Keratinocyte (primary cell): ENCODE measurements around the gene E2F8. TPM values are rescaled to one million over a fixed set of nuclear protein-coding genes. Genes with fewer than 3 reads are reported as not detected.

Source experiments
- DNase-seq: peaks from one replicate; pipeline ENCODE4 v3.0.0-alpha.2; 2011; ENCODE audit warnings: low read depth, missing footprints, low spot score
- FAIRE-seq: peaks from 2 replicates; lab custom pipeline; 2011; peaks lifted over from hg19 to GRCh38; lab: Jason Lieb, UNC
- H2AFZ ChIP-seq: 2 replicates; pipeline ENCODE4 v1.6.0; 2012; ENCODE audit warnings: low read length, control low read depth, inconsistent platforms; ENCODE audit not compliant: control insufficient read depth
- H3K27ac ChIP-seq: 2 replicates; pipeline ENCODE4 v1.5.1; 2011; ENCODE audit warnings: low read length; ENCODE audit not compliant: control insufficient read depth, insufficient read depth
- H3K27me3 ChIP-seq: 3 replicates; pipeline ENCODE4 v1.6.0; 2011; ENCODE audit warnings: low read length; ENCODE audit not compliant: control insufficient read depth, insufficient read depth; ENCODE audit errors: extremely low read depth
- H3K36me3 ChIP-seq, 2 experiments: 2 replicates in 1 of 2; 3 replicates in 1 of 2; pipeline ENCODE4 v1.5.1; 2011; ENCODE audit warnings: low read length in 2 of 2, mild to moderate bottlenecking in 1 of 2; ENCODE audit not compliant: control insufficient read depth in 2 of 2, insufficient read depth in 2 of 2; ENCODE audit errors: extremely low read depth in 1 of 2
- H3K4me1 ChIP-seq: 3 replicates; pipeline ENCODE4 v1.5.1; 2011; ENCODE audit warnings: low read length; ENCODE audit not compliant: control insufficient read depth, insufficient read depth; ENCODE audit errors: extremely low read depth
- H3K4me2 ChIP-seq: 3 replicates; pipeline ENCODE4 v1.6.0; 2011; ENCODE audit warnings: low read depth, low read length; ENCODE audit not compliant: control insufficient read depth, insufficient read depth; ENCODE audit errors: extremely low read depth
- H3K4me3 ChIP-seq, 3 experiments: fragments of 200-600 bp in 1 of 3; sonication (generic) in 1 of 3; 2 replicates in 2 of 3; 3 replicates in 1 of 3; pipeline ENCODE4 v1.5.1; 2011 to 2016; ENCODE audit warnings: low read length in 3 of 3, mild to moderate bottlenecking in 3 of 3, control low read depth in 2 of 3, inconsistent platforms in 1 of 3, low read depth in 1 of 3, mixed read lengths in 1 of 3, mixed run types in 1 of 3, moderate library complexity in 1 of 3; ENCODE audit not compliant: control insufficient read depth in 2 of 3, insufficient read depth in 2 of 3; ENCODE audit errors: extremely low read depth in 1 of 3
- H3K79me2 ChIP-seq: 2 replicates; pipeline ENCODE4 v1.6.0; 2012; ENCODE audit warnings: low read length; ENCODE audit not compliant: control insufficient read depth, insufficient read depth
- H3K9ac ChIP-seq: 3 replicates; pipeline ENCODE4 v1.6.0; 2011; ENCODE audit warnings: low read length; ENCODE audit not compliant: control insufficient read depth, insufficient read depth; ENCODE audit errors: extremely low read depth
- H3K9me1 ChIP-seq: 3 replicates; pipeline ENCODE4 v1.6.0; 2011; ENCODE audit warnings: low read length; ENCODE audit not compliant: control insufficient read depth, insufficient read depth; ENCODE audit errors: extremely low read depth
- H3K9me3 ChIP-seq: 2 replicates; pipeline ENCODE4 v1.5.1; 2012; ENCODE audit warnings: low read depth, low read length; ENCODE audit not compliant: control insufficient read depth
- H4K20me1 ChIP-seq: 3 replicates; pipeline ENCODE4 v1.6.0; 2011; ENCODE audit warnings: low read length; ENCODE audit not compliant: control insufficient read depth, insufficient read depth; ENCODE audit errors: extremely low read depth
- CTCF ChIP-seq, 3 experiments: IDR thresholded peaks in 1 of 3; conservative IDR thresholded peaks in 1 of 3; optimal IDR thresholded peaks in 1 of 3; 2 replicates in 2 of 3; 3 replicates in 1 of 3; pipeline versions ENCODE3 to v1.5.1; 2011; ENCODE audit warnings: low read length in 3 of 3, mild to moderate bottlenecking in 3 of 3, moderate library complexity in 2 of 3, control low read depth in 1 of 3, inconsistent platforms in 1 of 3; ENCODE audit not compliant: insufficient read depth in 2 of 3; ENCODE audit errors: extremely low read depth in 1 of 3
- EZH2 ChIP-seq: IDR thresholded peaks from one replicate; pipeline ENCODE4 v1.6.1; 2012; ENCODE audit warnings: inconsistent platforms, mild to moderate bottlenecking, low read length, moderate library complexity
- dilution Hi-C: fragments of 300-500 bp; cut with MboI; formaldehyde crosslinking; loops from one replicate; pipeline ENCODE4 v1.7.0; 2020; ENCODE audit warnings: low sequenced_read_pairs; ENCODE audit not compliant: extremely low pct_ligation_motif_present
- polyA plus RNA-seq, 5 experiments: library from polyadenylated mRNA; depleted of rRNA in 3 of 5; stranded (reverse) in 3 of 5; stranded (forward) in 1 of 5; unstranded in 1 of 5; fragments of >200 nt; gene quantifications; 1 replicate in 1 of 5; 2 replicates in 3 of 5; 3 replicates in 1 of 5; pipeline versions ENCODE4 v1.2.1 to v1.2.3, GENCODE V29; 2011 to 2012; ENCODE audit warnings: missing spikeins in 2 of 5, low read depth in 1 of 5, low replicate concordance in 1 of 5

Gene E2F8
- polyA plus RNA-seq, 1 donor (not counting 4 experiments of a cell fraction or from before 2014, with no cell fraction given) = 2.0 TPM

DNA sequence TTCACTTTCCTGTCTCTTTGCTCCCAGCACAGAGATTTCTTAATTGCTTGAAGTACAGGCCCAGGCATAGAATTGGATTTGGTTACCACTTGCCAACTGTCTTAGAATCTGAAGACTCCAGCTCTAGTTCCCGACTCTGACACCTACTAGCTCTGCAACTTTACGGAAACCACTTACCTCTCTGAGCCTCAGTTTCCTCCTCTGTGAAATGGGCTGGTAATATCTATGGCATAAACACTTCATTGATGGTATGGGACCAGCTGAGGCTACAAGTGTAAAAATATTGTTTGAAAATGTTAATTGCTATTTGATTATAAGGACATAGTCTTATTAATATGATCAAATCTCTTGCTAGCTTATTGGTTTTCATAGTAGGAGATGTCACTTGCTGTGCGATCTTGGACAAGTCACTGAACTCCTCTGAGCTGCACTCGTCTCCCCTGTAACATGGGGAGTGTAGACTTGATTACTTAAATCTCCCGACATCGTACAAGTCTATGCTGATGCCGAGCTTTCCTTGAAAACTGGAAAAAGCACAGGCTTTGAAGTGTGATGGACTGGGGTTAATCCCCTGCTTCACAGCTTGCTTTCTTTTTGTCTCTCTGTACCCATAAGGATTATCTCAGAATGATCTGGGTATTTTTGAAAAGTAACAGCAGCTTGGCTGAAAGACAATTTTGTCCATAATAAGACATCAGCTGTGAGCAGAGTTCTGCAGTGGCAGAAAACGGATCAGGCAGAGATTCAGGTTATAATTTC, 11.8 kb upstream of the E2F8 start:
- H3K36me3 ChIP-seq = no peaks in the 10 kb centered on the region
- H3K4me3 ChIP-seq = no peak overlapping the region
- no peak for FAIRE-seq
- DNase-seq = no peak
- H3K4me1 ChIP-seq = no peaks in the 10 kb centered on the region
- H3K27me3 ChIP-seq = no peaks in the 10 kb centered on the region
- H3K9me1 ChIP-seq = no peaks in the 10 kb centered on the region
- dilution Hi-C loops = no loop called here
- no peak overlapping the region for H3K9ac ChIP-seq
- H3K9me3 ChIP-seq = no peaks in the 10 kb centered on the region
- no peak overlapping the region for H3K4me2 ChIP-seq
- H3K27ac ChIP-seq = no peak overlapping the region
- TF ChIP-seq EZH2 (no peak), CTCF (optimal IDR thresholded peaks at IDR 0.05 in 1 of 3, IDR thresholded peaks at IDR 0.05 in 1 of 3, conservative IDR thresholded peaks at IDR 0.05 in 1 of 3; ENCODE audit: extremely low read depth in 1 of 3, insufficient read depth in 2 of 3, low read length in 3 of 3) (no peak)
- no peak overlapping the region for H2AFZ ChIP-seq
- H4K20me1 ChIP-seq = no peaks in the 10 kb centered on the region
- no peaks in the 10 kb centered on the region for H3K79me2 ChIP-seq

GRCh38 chr11:19251577-19251976, 10.8 kb upstream of the E2F8 start:
- no peak overlapping the region for H2AFZ ChIP-seq
- H3K9me1 ChIP-seq = no peaks in the 10 kb centered on the region
- dilution Hi-C loops = no loop called here
- no peaks in the 10 kb centered on the region for H3K79me2 ChIP-seq
- no peaks in the 10 kb centered on the region for H3K4me1 ChIP-seq
- no peak for TF ChIP-seq EZH2
- TF ChIP-seq CTCF (optimal IDR thresholded peaks at IDR 0.05 in 1 of 3, IDR thresholded peaks at IDR 0.05 in 1 of 3, conservative IDR thresholded peaks at IDR 0.05 in 1 of 3; ENCODE audit: extremely low read depth in 1 of 3, insufficient read depth in 2 of 3, low read length in 3 of 3) = no peak
- H3K4me2 ChIP-seq = no peak overlapping the region
- H3K27me3 ChIP-seq = no peaks in the 10 kb centered on the region
- no peak overlapping the region for H3K9ac ChIP-seq
- no peak for DNase-seq
- no peaks in the 10 kb centered on the region for H3K9me3 ChIP-seq
- H3K4me3 ChIP-seq = no peak overlapping the region
- H3K36me3 ChIP-seq = no peaks in the 10 kb centered on the region
- no peaks in the 10 kb centered on the region for H4K20me1 ChIP-seq
- no peak for FAIRE-seq
- no peak overlapping the region for H3K27ac ChIP-seq
